ENCODE results near the gene CATSPER1. TPM values are rescaled to one million over a fixed set of nuclear protein-coding genes. Genes with fewer than 3 reads are reported as not detected.

The CATSPER1 gene
- polyA plus RNA-seq, 2 of the 4 experiments (the other 2 are of a cell fraction) = 0.46 to 0.97 TPM

DNA sequence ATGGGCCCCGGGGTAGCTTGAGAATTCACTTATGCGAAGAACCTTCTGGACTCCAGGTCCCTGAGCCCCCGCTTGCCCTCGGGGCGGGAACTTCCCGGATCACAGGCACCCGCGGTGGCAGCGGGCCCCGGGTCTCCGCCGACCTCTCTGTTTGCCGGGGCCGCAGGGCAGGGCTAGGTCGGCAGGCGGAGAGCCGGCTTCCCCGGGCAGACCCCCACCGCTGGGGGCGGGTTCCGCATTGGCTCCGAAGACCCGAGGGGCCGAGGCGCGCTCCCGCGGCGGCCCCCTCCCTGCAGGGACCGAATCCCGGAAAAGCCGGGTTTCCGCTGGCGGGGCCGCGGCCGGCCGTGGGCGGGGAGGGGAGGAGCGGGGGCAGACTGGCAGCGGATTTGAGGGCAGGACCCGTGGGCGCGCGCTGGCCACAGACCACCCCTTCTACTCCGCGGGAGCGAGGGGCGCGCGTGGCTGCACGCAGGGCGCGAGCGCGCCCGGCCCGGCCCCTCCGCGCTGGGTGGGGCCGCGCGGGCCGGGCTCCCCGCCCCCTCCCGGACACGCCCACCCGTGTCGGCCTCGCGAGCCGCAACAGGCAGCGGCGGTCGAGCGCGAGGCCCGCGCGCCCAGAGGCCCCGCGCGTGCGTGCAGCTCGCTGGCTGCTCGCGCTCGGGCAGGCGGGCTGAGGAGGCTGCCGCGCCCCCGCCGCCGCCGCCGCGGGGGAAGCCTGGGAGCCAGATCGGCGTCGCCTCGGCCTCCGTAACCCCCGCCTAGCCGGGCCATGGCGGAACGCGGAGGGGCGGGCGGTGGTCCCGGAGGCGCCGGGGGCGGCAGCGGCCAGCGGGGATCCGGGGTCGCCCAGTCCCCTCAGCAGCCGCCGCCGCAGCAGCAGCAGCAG lies 43.7 kb upstream of the CATSPER1 start, which contains the start of gene PACS1 (continued):
- TF ChIP-seq ELK1 (IDR thresholded peaks at IDR 0.05; ENCODE audit: low read depth, low read length) (no peak), KDM1A (IDR thresholded peaks at IDR 0.05; ENCODE audit: low read depth) (no peak), FOSL2 (IDR thresholded peaks at IDR 0.05) (no peak), FOSL2 (CRISPR knock-in tag; IDR thresholded peaks at IDR 0.05) (no peak), RARB (CRISPR knock-in tag; IDR thresholded peaks at IDR 0.05) (0 out of 2 replicates have a peak, but pooled peaks have one; percentile 38), NFE2L2 (conservative IDR thresholded peaks at IDR 0.05; ENCODE audit: low read length) (no peak), KDM5A (IDR thresholded peaks at IDR 0.05) (no peak), ZNF302 (CRISPR knock-in tag; IDR thresholded peaks at IDR 0.05) (no peak), JUN (IDR thresholded peaks at IDR 0.05) (peak; percentile 30 to 85; a peak in 4 of 5 replicates), NR3C1 (IDR thresholded peaks at IDR 0.05) (no peak), RCOR1 (IDR thresholded peaks at IDR 0.05; ENCODE audit: low read depth, low read length) (no peak), CHD2 (IDR thresholded peaks at IDR 0.05; ENCODE audit: low read length, partially characterized antibody) (no peak), HOXA7 (CRISPR knock-in tag; IDR thresholded peaks at IDR 0.05) (peak; percentile 58; the same call in 1 of the 2 replicates), MAZ (IDR thresholded peaks at IDR 0.05; ENCODE audit: borderline replicate concordance, low read depth, low read length) (no peak)
- TF ChIP-seq, protein P1, sequence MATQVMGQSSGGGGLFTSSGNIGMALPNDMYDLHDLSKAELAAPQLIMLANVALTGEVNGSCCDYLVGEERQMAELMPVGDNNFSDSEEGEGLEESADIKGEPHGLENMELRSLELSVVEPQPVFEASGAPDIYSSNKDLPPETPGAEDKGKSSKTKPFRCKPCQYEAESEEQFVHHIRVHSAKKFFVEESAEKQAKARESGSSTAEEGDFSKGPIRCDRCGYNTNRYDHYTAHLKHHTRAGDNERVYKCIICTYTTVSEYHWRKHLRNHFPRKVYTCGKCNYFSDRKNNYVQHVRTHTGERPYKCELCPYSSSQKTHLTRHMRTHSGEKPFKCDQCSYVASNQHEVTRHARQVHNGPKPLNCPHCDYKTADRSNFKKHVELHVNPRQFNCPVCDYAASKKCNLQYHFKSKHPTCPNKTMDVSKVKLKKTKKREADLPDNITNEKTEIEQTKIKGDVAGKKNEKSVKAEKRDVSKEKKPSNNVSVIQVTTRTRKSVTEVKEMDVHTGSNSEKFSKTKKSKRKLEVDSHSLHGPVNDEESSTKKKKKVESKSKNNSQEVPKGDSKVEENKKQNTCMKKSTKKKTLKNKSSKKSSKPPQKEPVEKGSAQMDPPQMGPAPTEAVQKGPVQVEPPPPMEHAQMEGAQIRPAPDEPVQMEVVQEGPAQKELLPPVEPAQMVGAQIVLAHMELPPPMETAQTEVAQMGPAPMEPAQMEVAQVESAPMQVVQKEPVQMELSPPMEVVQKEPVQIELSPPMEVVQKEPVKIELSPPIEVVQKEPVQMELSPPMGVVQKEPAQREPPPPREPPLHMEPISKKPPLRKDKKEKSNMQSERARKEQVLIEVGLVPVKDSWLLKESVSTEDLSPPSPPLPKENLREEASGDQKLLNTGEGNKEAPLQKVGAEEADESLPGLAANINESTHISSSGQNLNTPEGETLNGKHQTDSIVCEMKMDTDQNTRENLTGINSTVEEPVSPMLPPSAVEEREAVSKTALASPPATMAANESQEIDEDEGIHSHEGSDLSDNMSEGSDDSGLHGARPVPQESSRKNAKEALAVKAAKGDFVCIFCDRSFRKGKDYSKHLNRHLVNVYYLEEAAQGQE (IDR thresholded peaks at IDR 0.05) = no peak
- TF ChIP-seq, protein P2, sequence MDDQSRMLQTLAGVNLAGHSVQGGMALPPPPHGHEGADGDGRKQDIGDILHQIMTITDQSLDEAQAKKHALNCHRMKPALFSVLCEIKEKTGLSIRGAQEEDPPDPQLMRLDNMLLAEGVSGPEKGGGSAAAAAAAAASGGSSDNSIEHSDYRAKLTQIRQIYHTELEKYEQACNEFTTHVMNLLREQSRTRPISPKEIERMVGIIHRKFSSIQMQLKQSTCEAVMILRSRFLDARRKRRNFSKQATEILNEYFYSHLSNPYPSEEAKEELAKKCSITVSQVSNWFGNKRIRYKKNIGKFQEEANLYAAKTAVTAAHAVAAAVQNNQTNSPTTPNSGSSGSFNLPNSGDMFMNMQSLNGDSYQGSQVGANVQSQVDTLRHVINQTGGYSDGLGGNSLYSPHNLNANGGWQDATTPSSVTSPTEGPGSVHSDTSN (IDR thresholded peaks at IDR 0.05) = peak; percentile 21; the same call in 1 of the 2 replicates
- TF ChIP-seq, protein P3, sequence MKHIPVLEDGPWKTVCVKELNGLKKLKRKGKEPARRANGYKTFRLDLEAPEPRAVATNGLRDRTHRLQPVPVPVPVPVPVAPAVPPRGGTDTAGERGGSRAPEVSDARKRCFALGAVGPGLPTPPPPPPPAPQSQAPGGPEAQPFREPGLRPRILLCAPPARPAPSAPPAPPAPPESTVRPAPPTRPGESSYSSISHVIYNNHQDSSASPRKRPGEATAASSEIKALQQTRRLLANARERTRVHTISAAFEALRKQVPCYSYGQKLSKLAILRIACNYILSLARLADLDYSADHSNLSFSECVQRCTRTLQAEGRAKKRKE (CRISPR knock-in tag; IDR thresholded peaks at IDR 0.05; ENCODE audit: low read depth) = no peak

DNA sequence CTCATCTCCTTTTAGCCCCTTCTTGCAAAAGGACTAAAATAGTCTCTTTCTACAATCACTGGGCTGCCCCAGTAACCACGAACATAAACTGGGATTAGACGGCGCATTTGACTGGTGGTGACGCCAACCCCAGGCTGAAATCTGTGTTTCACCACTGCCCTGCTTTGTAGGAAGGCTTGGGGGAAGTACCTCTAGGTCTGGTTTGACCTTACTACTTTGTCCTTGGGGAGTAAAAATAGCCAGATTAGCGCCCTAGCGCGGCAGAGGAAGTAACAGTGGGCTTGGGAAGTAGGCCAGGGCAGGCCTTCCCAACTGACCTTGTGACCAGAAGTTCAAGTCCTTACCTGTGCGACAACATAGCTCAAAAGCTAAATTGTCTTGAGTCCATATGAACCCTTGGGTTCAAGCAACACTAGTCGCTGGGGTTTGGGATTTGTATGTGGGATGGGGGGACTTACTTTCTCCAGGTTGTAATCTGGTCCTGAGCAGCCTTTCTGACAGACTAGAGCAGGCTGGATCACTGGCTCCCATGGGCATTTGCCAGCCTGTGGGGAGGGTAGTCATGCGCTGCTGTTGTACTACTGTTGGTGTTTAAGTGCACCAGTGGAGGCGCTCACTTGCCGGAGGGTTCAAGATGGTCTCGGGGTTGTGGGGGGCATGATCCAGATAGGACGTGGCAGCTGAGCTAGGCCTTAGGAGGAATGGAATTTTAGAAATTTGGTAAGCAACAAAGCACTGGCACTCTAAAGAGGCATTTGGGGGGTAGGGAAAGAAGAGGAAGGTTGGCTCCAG lies 42.8 kb upstream of the CATSPER1 start:
- 0 out of 3 replicates have a peak, but pooled peaks cover 2% of the 10 kb centered on the region for H3K9me3 ChIP-seq
- peak overlapping the region; percentile 95 for H3K4me2 ChIP-seq
- peaks cover 32% of the 10 kb centered on the region for H3K4me1 ChIP-seq
- ChIA-PET CTCF (interaction anchor here (0.6 to 10.5 kb wide), 54 partner anchors 11 to 1616 kb away, joined by 3 to 233 read pairs (median 4); partner anchors contain the start of genes CATSPER1, GAL3ST3 and SF3B2), POLR2A (interaction anchor here (0.5 to 1.3 kb wide), 6 partner anchors 12 to 68 kb away, joined by 3 to 6 read pairs (median 4); partner anchors contain the start of gene SF3B2)
- WGBS (ENCODE audit: missing lambda C conversion rate) = 42% methylated on average over 14 of the region's 14 CpGs
- ATAC-seq (peak; percentile 66 to 73), FAIRE-seq (no peak), DNase-seq (ENCODE audit: low read depth in 1 of 2, low spot score in 1 of 2) (peak; percentile 77 to 81)
- peak overlapping the region; percentile 87 for H3K4me3 ChIP-seq
- peak overlapping the region; percentile 95 to 98 for H3K27ac ChIP-seq
- TF ChIP-seq MAX (IDR thresholded peaks at IDR 0.05) = peak; percentile 27; the same call in 1 of the 2 replicates
- no peak for TF ChIP-seq BHLHE40 (IDR thresholded peaks at IDR 0.05; ENCODE audit: low read depth, low read length)
- no peak for TF ChIP-seq NR3C1 (IDR thresholded peaks at IDR 0.05)
- TF ChIP-seq MYC (IDR thresholded peaks at IDR 0.05; ENCODE audit: borderline replicate concordance, low read length) = 0 out of 2 replicates have a peak, but pooled peaks have one; percentile 20
- no peak for TF ChIP-seq HOXA7 (CRISPR knock-in tag; IDR thresholded peaks at IDR 0.05)
- no peak for TF ChIP-seq HOXB5 (CRISPR knock-in tag; IDR thresholded peaks at IDR 0.05)
- peak; percentile 20; the same call in 2 of the 3 replicates for TF ChIP-seq CTCF (IDR thresholded peaks at IDR 0.05)
- no peak for TF ChIP-seq RARB (CRISPR knock-in tag; IDR thresholded peaks at IDR 0.05)
- peak in 1 of 2 experiments; percentile 5; a peak in 1 of 5 replicates for TF ChIP-seq RAD21 (conservative IDR thresholded peaks at IDR 0.05 in 1 of 2, IDR thresholded peaks at IDR 0.05 in 1 of 2)
